Loucy (cell line): ENCODE results near the gene SPOCK1.

Source experiments
- H2AFZ ChIP-seq: fragments of 200-600 bp; sonication (generic); 2 replicates; pipeline ENCODE4 v1.6.0; 2016; ENCODE audit warnings: antibody characterized with exemption, mild to moderate bottlenecking, low read length, moderate library complexity
- H3F3A ChIP-seq: fragments of 200-600 bp; 2 replicates; pipeline ENCODE4 v1.6.0; 2016; ENCODE audit warnings: antibody characterized with exemption, low read depth, mild to moderate bottlenecking
- H3K27me3 ChIP-seq: fragments of 200-600 bp; sonication (generic); 2 replicates; pipeline ENCODE4 v1.6.1; 2014; ENCODE audit warnings: low read length, mild to moderate bottlenecking; ENCODE audit not compliant: insufficient read depth, poor library complexity, severe bottlenecking
- H3K36me3 ChIP-seq: fragments of 200-600 bp; sonication (generic); 2 replicates; pipeline ENCODE4 v1.6.1; 2016; ENCODE audit warnings: low read length; ENCODE audit not compliant: insufficient read depth
- H3K4me1 ChIP-seq: fragments of 200-600 bp; sonication (generic); 2 replicates; pipeline ENCODE4 v1.5.1; 2014; ENCODE audit warnings: low read length, mild to moderate bottlenecking; ENCODE audit not compliant: insufficient read depth, poor library complexity, severe bottlenecking
- H3K4me2 ChIP-seq: fragments of 200-600 bp; sonication (generic); 2 replicates; pipeline ENCODE4 v1.6.0; 2014; ENCODE audit warnings: antibody characterized with exemption, low read length, low read depth, mild to moderate bottlenecking; ENCODE audit not compliant: poor library complexity, severe bottlenecking
- H3K4me3 ChIP-seq: fragments of 200-600 bp; sonication (generic); 2 replicates; pipeline ENCODE4 v1.5.1; 2014; ENCODE audit warnings: low read length, mild to moderate bottlenecking, mixed read lengths; ENCODE audit not compliant: poor library complexity, severe bottlenecking
- H3K79me2 ChIP-seq: fragments of 200-600 bp; sonication (generic); 2 replicates; pipeline ENCODE4 v1.6.1; 2014; ENCODE audit warnings: low read length; ENCODE audit not compliant: insufficient read depth
- H3K9ac ChIP-seq: fragments of 200-600 bp; sonication (generic); 2 replicates; pipeline ENCODE4 v1.6.0; 2014; ENCODE audit warnings: mild to moderate bottlenecking, low read depth, low read length, moderate library complexity; ENCODE audit not compliant: poor library complexity, severe bottlenecking
- H3K9me2 ChIP-seq: fragments of 200-600 bp; sonication (generic); replicated peaks from 2 replicates; pipeline ENCODE4 v1.6.1; 2016; ENCODE audit warnings: low read depth, low read length, mixed read lengths
- H3K9me3 ChIP-seq: fragments of 200-600 bp; sonication (generic); 2 replicates; pipeline ENCODE4 v1.6.1; 2014; ENCODE audit warnings: mild to moderate bottlenecking, antibody characterized with exemption, low read length, low read depth; ENCODE audit not compliant: insufficient read depth
- H4K20me1 ChIP-seq: fragments of 200-600 bp; sonication (generic); 2 replicates; pipeline ENCODE4 v1.6.0; 2014; ENCODE audit warnings: antibody characterized with exemption, low read length, mild to moderate bottlenecking; ENCODE audit not compliant: insufficient read depth, poor library complexity, severe bottlenecking
- CTCF ChIP-seq: fragments of 200-600 bp; sonication (generic); conservative IDR thresholded peaks from 2 replicates; pipeline ENCODE4 v1.5.1; 2014; ENCODE audit warnings: mild to moderate bottlenecking, antibody characterized with exemption, low read length
- EZH2phosphoT487 ChIP-seq: fragments of 200-600 bp; IDR thresholded peaks from 2 replicates; pipeline ENCODE4 v1.6.1; 2018; ENCODE audit warnings: antibody characterized with exemption, mild to moderate bottlenecking, moderate library complexity, borderline replicate concordance

Gene SPOCK1

GRCh38 chr5:137381555-137381954 is 117.6 kb downstream of the SPOCK1 start:
- Histone ChIP-seq H3K9ac (no peak overlapping the region), H3K4me3 (no peak overlapping the region), H4K20me1 (no peaks in the 10 kb centered on the region), H3F3A (no peaks in the 10 kb centered on the region), H3K27me3 (no peaks in the 10 kb centered on the region), H2AFZ (no peak overlapping the region), H3K4me2 (no peak overlapping the region), H3K79me2 (no peaks in the 10 kb centered on the region), H3K9me3 (no peaks in the 10 kb centered on the region), H3K4me1 (no peaks in the 10 kb centered on the region), H3K36me3 (no peaks in the 10 kb centered on the region), H3K9me2 (no peaks in the 10 kb centered on the region)
- no peak for TF ChIP-seq CTCF

GRCh38 chr5:137379555-137380286 is 119.4 kb downstream of the SPOCK1 start:
- no peaks in the 10 kb centered on the region for H3K9me3 ChIP-seq
- H3K27me3 ChIP-seq: no peaks in the 10 kb centered on the region
- no peak overlapping the region for H2AFZ ChIP-seq
- no peaks in the 10 kb centered on the region for H4K20me1 ChIP-seq
- H3K4me1 ChIP-seq: no peaks in the 10 kb centered on the region
- H3K9me2 ChIP-seq: no peaks in the 10 kb centered on the region
- no peaks in the 10 kb centered on the region for H3F3A ChIP-seq
- no peak for TF ChIP-seq EZH2phosphoT487
- no peak for TF ChIP-seq CTCF
- no peak overlapping the region for H3K9ac ChIP-seq
- no peak overlapping the region for H3K4me2 ChIP-seq
- no peak overlapping the region for H3K4me3 ChIP-seq
- no peaks in the 10 kb centered on the region for H3K36me3 ChIP-seq
- no peaks in the 10 kb centered on the region for H3K79me2 ChIP-seq

GRCh38 chr5:137375741-137376526 is 123.2 kb downstream of the SPOCK1 start:
- Histone ChIP-seq H3K36me3 (no peaks in the 10 kb centered on the region), H3K4me2 (no peak overlapping the region), H3K4me1 (no peaks in the 10 kb centered on the region), H3K9ac (no peak overlapping the region), H3K4me3 (no peak overlapping the region), H4K20me1 (no peaks in the 10 kb centered on the region), H3F3A (no peaks in the 10 kb centered on the region), H3K9me3 (no peaks in the 10 kb centered on the region), H3K27me3 (no peaks in the 10 kb centered on the region), H2AFZ (no peak overlapping the region), H3K9me2 (no peaks in the 10 kb centered on the region), H3K79me2 (no peaks in the 10 kb centered on the region)
- no peak for TF ChIP-seq EZH2phosphoT487
- no peak for TF ChIP-seq CTCF
